GM12878 (cell line): Measurements from ENCODE around the gene HCK. TPM values are rescaled to one million over a fixed set of nuclear protein-coding genes. Genes with fewer than 3 reads are reported as not detected.

Experiments used
- ATAC-seq: fragments of 200-7000 bp; cut with Tn5 transposase; 3 replicates; pipeline ENCODE4 v1.9.1; 2020; ENCODE audit warnings: mild to moderate bottlenecking, moderate library complexity
- BruUV-seq: library from RNA; stranded (reverse); fragments of 400-500 nt; replicated peaks from 2 replicates; lab custom pipeline; 2021; lab: Mats Ljungman, UMichigan
- CTCF ChIA-PET: fragments of 300-600 bp; sonication (Branson Sonifier 250); formaldehyde crosslinking; extraction: SDS; loops from one replicate; lab custom pipeline; 2021; ENCODE audit warnings: inconsistent platforms; lab: Yijun Ruan, JAX
- POLR2A ChIA-PET: fragments of 350-600 bp; formaldehyde crosslinking; extraction: SDS; loops from one replicate; lab custom pipeline; 2021; ENCODE audit warnings: inconsistent platforms; lab: Charles Lee
- RAD21 ChIA-PET: fragments of 300-600 bp; sonication (Branson Sonifier 250); formaldehyde crosslinking; loops from one replicate; lab custom pipeline; 2023; ENCODE audit warnings: antibody characterized with exemption; ENCODE audit not compliant: unreplicated experiment; lab: Charles Lee
- SMC1A ChIA-PET: fragments of 300-600 bp; sonication (Branson Sonifier 250); formaldehyde crosslinking; loops from one replicate; lab custom pipeline; 2023; ENCODE audit not compliant: unreplicated experiment, uncharacterized antibody; lab: Charles Lee
- DNase-seq: peaks from one replicate; pipeline ENCODE4 v3.0.0-alpha.2; 2011; ENCODE audit warnings: low read depth, low spot score
- FAIRE-seq: peaks from 3 replicates; lab custom pipeline; 2011; peaks lifted over from hg19 to GRCh38; lab: Jason Lieb, UNC
- H2AFZ ChIP-seq: 2 replicates; pipeline ENCODE4 v1.6.0; 2011; ENCODE audit warnings: low read depth, low read length, control low read depth; ENCODE audit not compliant: control insufficient read depth
- H3K27ac ChIP-seq: 2 replicates; pipeline ENCODE4 v1.5.1; 2011; ENCODE audit warnings: control low read depth; ENCODE audit not compliant: control insufficient read depth, insufficient read depth
- H3K27me3 ChIP-seq, 2 experiments: replicated peaks in 1 of 2; 2 replicates each; pipeline versions ENCODE4 v1.6.0 to v1.6.1; 2011; ENCODE audit warnings: low read length in 1 of 2; ENCODE audit not compliant: control insufficient read depth in 2 of 2, insufficient read depth in 2 of 2
- H3K36me3 ChIP-seq, 2 experiments: 2 replicates each; pipeline ENCODE4 v1.5.1; 2011; ENCODE audit warnings: low read length in 1 of 2; ENCODE audit not compliant: control insufficient read depth in 2 of 2, insufficient read depth in 2 of 2
- H3K4me1 ChIP-seq: 2 replicates; pipeline ENCODE4 v1.6.1; 2011; ENCODE audit warnings: mild to moderate bottlenecking, low read length, moderate library complexity, mixed read lengths; ENCODE audit not compliant: control insufficient read depth, insufficient read depth
- H3K4me2 ChIP-seq: 2 replicates; pipeline ENCODE4 v1.6.0; 2011; ENCODE audit warnings: control low read depth; ENCODE audit not compliant: control insufficient read depth, insufficient read depth
- H3K4me3 ChIP-seq: fragments of 200-600 bp; sonication (generic); 2 replicates; pipeline ENCODE4 v1.5.1; 2016
- H3K79me2 ChIP-seq: 2 replicates; pipeline ENCODE4 v1.6.0; 2011; ENCODE audit warnings: low read length; ENCODE audit not compliant: control insufficient read depth, insufficient read depth
- H3K9ac ChIP-seq: 2 replicates; pipeline ENCODE4 v1.8.0; 2011; ENCODE audit warnings: low read length, control low read depth, mixed read lengths; ENCODE audit not compliant: control insufficient read depth, insufficient read depth
- H3K9me3 ChIP-seq: replicated peaks from 3 replicates; pipeline ENCODE4 v1.5.1; 2011; ENCODE audit warnings: mild to moderate bottlenecking, low read length; ENCODE audit not compliant: control insufficient read depth, insufficient read depth
- H4K20me1 ChIP-seq: 2 replicates; pipeline ENCODE4 v1.6.0; 2011; ENCODE audit not compliant: control insufficient read depth, insufficient read depth
- DPF2 ChIP-seq: fragments of 450-650 bp; IDR thresholded peaks from 2 replicates; pipeline ENCODE4 v1.6.1; 2017; ENCODE audit warnings: mild to moderate bottlenecking
- HCFC1 ChIP-seq: fragments of 150-350 bp; IDR thresholded peaks from 2 replicates; pipeline ENCODE4 v1.6.1; 2014; ENCODE audit warnings: low read length
- RAD21 ChIP-seq: IDR thresholded peaks from 2 replicates; pipeline ENCODE4 v1.6.1; 2011; ENCODE audit warnings: mild to moderate bottlenecking, low read depth, low read length, moderate library complexity; ENCODE audit not compliant: insufficient read depth
- SIX5 ChIP-seq: IDR thresholded peaks from 2 replicates; pipeline ENCODE4 v1.6.1; 2011; ENCODE audit warnings: mild to moderate bottlenecking, low read depth, low read length, moderate library complexity; ENCODE audit not compliant: severe bottlenecking
- SP1 ChIP-seq: IDR thresholded peaks from one replicate; pipeline ENCODE4 v1.6.1; 2011; ENCODE audit warnings: low read depth, low read length
- SUZ12 ChIP-seq: fragments of 200-600 bp; sonication (generic); IDR thresholded peaks from one replicate; pipeline ENCODE4 v1.6.1; 2018; ENCODE audit warnings: antibody characterized with exemption, mild to moderate bottlenecking; ENCODE audit not compliant: unreplicated experiment
- ZBED1 ChIP-seq: IDR thresholded peaks from 2 replicates; pipeline ENCODE4 v1.6.1; 2016; ENCODE audit warnings: borderline replicate concordance
- in situ Hi-C: fragments of 300-500 bp; cut with MboI; formaldehyde crosslinking; loops from 9 replicates; pipeline ENCODE4 v1.14.3; 2018; ENCODE audit warnings: mixed read lengths
- intact Hi-C: fragments of 100-400 bp; cut with micrococcal nuclease; formaldehyde crosslinking; loops from one replicate; pipeline ENCODE4 v1.14.2; 2022; ENCODE audit not compliant: unreplicated experiment
- polyA plus RNA-seq, 11 experiments: library from polyadenylated mRNA; depleted of rRNA in 4 of 11; unstranded in 6 of 11; stranded (reverse) in 5 of 11; fragments of >200 nt; fragmentation: Nextera tagmentation in 4 of 11; fragmentation: Illumina TruSeq in 1 of 11; extraction: Ambion mirVana in 4 of 11; extraction: Trizol in 1 of 11; gene quantifications; 1 replicate in 1 of 11; 2 replicates in 10 of 11; pipeline versions ENCODE4 v1.2.1 to v1.2.3, GENCODE V29; 2011 to 2016; ENCODE audit warnings: inconsistent platforms in 2 of 11, missing spikeins in 2 of 11, low read depth in 1 of 11
- total RNA-seq, 4 experiments: library from RNA; depleted of rRNA in 3 of 4; stranded (reverse); fragments of >200 nt in 3 of 4; fragmentation: Illumina TruSeq in 1 of 4; extraction: Trizol in 1 of 4; gene quantifications; 2 replicates each; pipeline versions ENCODE4 v1.2.1 to v1.2.3, GENCODE V29; 2013 to 2021
- TF ChIP-seq, protein P1 (sequence below): fragments of 450-650 bp; formaldehyde crosslinking; IDR thresholded peaks from 2 replicates; pipeline ENCODE4 v1.4.0; 2022; ENCODE audit warnings: mild to moderate bottlenecking, moderate library complexity
- TF ChIP-seq, protein P2 (sequence below): fragments of 450-650 bp; IDR thresholded peaks from 2 replicates; pipeline ENCODE4 v1.6.1; 2018; ENCODE audit warnings: mild to moderate bottlenecking, low read depth, moderate library complexity; ENCODE audit not compliant: partially characterized antibody

The HCK gene
- total and polyA plus RNA-seq, 10 of the 15 experiments (the other 5 are each of a cell fraction or from before 2014, with no cell fraction given): 1.3 to 30.3 (median 18.5) TPM

GRCh38 chr20:32004963-32005362, 47.1 kb upstream of the HCK start:
- no TSS peak for BruUV-seq
- CTCF ChIA-PET: interaction anchor here (0.8 to 1.2 kb wide), 3 partner anchors 21 to 158 kb away, joined by 3 to 4 read pairs (median 3); no protein-coding TSS in a partner anchor
- SMC1A ChIA-PET: no interaction called here
- TF ChIP-seq DPF2 (no peak), SUZ12 (no peak), HCFC1 (peak; percentile 38; the same call in 1 of the 2 replicates), SP1 (no peak), RAD21 (no peak), ZBED1 (no peak), SIX5 (peak; percentile 53)
- TF ChIP-seq, protein P1, sequence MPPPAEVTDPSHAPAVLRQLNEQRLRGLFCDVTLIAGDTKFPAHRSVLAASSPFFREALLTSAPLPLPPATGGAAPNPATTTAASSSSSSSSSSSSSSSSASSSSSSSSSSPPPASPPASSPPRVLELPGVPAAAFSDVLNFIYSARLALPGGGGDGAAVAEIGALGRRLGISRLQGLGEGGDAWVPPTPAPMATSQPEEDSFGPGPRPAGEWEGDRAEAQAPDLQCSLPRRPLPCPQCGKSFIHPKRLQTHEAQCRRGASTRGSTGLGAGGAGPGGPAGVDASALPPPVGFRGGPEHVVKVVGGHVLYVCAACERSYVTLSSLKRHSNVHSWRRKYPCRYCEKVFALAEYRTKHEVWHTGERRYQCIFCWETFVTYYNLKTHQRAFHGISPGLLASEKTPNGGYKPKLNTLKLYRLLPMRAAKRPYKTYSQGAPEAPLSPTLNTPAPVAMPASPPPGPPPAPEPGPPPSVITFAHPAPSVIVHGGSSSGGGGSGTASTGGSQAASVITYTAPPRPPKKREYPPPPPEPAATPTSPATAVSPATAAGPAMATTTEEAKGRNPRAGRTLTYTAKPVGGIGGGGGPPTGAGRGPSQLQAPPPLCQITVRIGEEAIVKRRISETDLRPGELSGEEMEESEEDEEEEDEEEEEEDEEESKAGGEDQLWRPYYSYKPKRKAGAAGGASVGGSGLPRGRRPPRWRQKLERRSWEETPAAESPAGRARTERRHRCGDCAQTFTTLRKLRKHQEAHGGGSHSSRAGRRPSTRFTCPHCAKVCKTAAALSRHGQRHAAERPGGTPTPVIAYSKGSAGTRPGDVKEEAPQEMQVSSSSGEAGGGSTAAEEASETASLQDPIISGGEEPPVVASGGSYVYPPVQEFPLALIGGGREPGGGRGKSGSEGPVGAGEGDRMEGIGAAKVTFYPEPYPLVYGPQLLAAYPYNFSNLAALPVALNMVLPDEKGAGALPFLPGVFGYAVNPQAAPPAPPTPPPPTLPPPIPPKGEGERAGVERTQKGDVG (CRISPR knock-in tag): no peak
- TF ChIP-seq, protein P2, sequence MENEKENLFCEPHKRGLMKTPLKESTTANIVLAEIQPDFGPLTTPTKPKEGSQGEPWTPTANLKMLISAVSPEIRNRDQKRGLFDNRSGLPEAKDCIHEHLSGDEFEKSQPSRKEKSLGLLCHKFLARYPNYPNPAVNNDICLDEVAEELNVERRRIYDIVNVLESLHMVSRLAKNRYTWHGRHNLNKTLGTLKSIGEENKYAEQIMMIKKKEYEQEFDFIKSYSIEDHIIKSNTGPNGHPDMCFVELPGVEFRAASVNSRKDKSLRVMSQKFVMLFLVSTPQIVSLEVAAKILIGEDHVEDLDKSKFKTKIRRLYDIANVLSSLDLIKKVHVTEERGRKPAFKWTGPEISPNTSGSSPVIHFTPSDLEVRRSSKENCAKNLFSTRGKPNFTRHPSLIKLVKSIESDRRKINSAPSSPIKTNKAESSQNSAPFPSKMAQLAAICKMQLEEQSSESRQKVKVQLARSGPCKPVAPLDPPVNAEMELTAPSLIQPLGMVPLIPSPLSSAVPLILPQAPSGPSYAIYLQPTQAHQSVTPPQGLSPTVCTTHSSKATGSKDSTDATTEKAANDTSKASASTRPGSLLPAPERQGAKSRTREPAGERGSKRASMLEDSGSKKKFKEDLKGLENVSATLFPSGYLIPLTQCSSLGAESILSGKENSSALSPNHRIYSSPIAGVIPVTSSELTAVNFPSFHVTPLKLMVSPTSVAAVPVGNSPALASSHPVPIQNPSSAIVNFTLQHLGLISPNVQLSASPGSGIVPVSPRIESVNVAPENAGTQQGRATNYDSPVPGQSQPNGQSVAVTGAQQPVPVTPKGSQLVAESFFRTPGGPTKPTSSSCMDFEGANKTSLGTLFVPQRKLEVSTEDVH: no peak
- no peaks in the 10 kb centered on the region for H3K9me3 ChIP-seq
- H3K4me3 ChIP-seq: no peak overlapping the region
- RAD21 ChIA-PET: no interaction called here
- no peaks in the 10 kb centered on the region for H3K36me3 ChIP-seq
- FAIRE-seq (no peak), DNase-seq (no peak), ATAC-seq (peak; percentile 71)
- H4K20me1 ChIP-seq: no peaks in the 10 kb centered on the region
- in situ Hi-C loops (no loop called here), intact Hi-C loops (no loop called here)
- no peaks in the 10 kb centered on the region; a peak in 1 of 4 replicates for H3K27me3 ChIP-seq
- H3K9ac ChIP-seq: no peak overlapping the region
- H3K4me2 ChIP-seq: no peak overlapping the region
- no peaks in the 10 kb centered on the region for H3K79me2 ChIP-seq
- no peak overlapping the region for H2AFZ ChIP-seq
- H3K27ac ChIP-seq: no peak overlapping the region
- POLR2A ChIA-PET: no interaction called here
- H3K4me1 ChIP-seq: no peaks in the 10 kb centered on the region
